ENCODE results near the gene DOK1. TPM values are rescaled to one million over a fixed set of nuclear protein-coding genes. Genes with fewer than 3 reads are reported as not detected.

DOK1 gene
- total RNA-seq, 1 experiment from 2014 or later = 3.4 TPM

DNA sequence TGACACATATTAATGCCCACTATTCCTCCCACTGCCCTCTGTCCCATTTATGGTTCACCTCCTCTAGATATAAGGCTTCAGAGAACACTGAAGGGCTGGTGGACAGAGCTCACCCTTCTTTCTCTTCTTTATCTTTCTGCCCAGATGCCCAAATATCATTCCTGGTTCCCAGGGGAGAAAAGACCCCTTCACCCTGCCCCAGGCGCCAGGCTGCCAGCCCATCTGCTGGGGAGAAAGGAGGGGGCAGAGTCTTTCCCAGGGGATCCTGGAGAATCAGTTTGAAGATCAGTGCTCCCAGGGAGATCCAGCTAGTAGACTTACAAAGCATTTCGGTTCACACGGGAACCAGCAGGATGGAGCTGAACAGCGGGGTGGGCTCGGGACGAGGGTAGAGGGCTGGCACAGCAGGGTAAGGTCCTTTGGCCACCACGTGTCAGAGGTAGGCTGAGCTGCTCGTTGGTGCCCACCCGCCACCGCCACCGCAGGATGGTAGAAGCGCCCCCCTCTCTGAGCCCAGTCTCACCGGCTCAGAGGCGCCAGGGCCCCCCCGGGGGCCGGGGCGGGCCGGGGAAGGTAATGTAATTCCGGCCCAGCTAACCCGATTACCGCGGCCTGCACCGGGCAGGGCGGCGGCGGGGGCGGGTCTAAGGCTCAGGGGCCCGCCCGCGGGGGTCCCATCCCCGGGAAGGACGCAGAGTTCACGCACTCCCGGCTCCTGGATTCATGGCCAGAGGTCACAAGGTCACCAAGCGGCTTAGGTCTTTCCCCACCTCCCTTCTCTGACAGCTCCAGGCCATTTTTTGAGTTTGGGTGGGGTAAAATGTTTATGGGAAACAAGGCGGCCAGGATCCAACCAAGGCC lies 41.5 kb upstream of the DOK1 start:
- BruUV-seq (replicated peaks) = no TSS peak
- ChIA-PET CTCF (interaction anchor here (0.8 kb wide), 1 partner anchor 40 kb away, joined by 3 read pairs; the partner anchor contains the start of gene MRPL53), POLR2A (interaction anchor here (0.7 to 1.2 kb wide), 4 partner anchors 10 to 17 kb away, joined by 3 to 4 read pairs (median 4); partner anchors contain the start of genes AUP1, DQX1 and HTRA2)
- no peaks in the 10 kb centered on the region for H3K9me3 Mint-ChIP-seq (ENCODE audit: unreplicated experiment)
- intact Hi-C loops (cut with micrococcal nuclease) = no loop called here
- peaks cover 8% of the 10 kb centered on the region for H3K4me1 Mint-ChIP-seq (ENCODE audit: insufficient read depth, unreplicated experiment)
- TF ChIP-seq, protein P1, sequence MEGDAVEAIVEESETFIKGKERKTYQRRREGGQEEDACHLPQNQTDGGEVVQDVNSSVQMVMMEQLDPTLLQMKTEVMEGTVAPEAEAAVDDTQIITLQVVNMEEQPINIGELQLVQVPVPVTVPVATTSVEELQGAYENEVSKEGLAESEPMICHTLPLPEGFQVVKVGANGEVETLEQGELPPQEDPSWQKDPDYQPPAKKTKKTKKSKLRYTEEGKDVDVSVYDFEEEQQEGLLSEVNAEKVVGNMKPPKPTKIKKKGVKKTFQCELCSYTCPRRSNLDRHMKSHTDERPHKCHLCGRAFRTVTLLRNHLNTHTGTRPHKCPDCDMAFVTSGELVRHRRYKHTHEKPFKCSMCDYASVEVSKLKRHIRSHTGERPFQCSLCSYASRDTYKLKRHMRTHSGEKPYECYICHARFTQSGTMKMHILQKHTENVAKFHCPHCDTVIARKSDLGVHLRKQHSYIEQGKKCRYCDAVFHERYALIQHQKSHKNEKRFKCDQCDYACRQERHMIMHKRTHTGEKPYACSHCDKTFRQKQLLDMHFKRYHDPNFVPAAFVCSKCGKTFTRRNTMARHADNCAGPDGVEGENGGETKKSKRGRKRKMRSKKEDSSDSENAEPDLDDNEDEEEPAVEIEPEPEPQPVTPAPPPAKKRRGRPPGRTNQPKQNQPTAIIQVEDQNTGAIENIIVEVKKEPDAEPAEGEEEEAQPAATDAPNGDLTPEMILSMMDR (IDR thresholded peaks at IDR 0.05; ENCODE audit: unreplicated experiment) = no peak
- DNase-seq (ENCODE audit: unreplicated experiment) = no peak
- H3K27me3 Mint-ChIP-seq (ENCODE audit: insufficient read depth, unreplicated experiment) = no peaks in the 10 kb centered on the region
- H3K27ac Mint-ChIP-seq (ENCODE audit: low read depth, unreplicated experiment) = no peak overlapping the region
- H3K4me3 Mint-ChIP-seq (ENCODE audit: unreplicated experiment) = no peak overlapping the region
- no peaks in the 10 kb centered on the region for H3K36me3 Mint-ChIP-seq (ENCODE audit: insufficient read depth, unreplicated experiment)

DNA sequence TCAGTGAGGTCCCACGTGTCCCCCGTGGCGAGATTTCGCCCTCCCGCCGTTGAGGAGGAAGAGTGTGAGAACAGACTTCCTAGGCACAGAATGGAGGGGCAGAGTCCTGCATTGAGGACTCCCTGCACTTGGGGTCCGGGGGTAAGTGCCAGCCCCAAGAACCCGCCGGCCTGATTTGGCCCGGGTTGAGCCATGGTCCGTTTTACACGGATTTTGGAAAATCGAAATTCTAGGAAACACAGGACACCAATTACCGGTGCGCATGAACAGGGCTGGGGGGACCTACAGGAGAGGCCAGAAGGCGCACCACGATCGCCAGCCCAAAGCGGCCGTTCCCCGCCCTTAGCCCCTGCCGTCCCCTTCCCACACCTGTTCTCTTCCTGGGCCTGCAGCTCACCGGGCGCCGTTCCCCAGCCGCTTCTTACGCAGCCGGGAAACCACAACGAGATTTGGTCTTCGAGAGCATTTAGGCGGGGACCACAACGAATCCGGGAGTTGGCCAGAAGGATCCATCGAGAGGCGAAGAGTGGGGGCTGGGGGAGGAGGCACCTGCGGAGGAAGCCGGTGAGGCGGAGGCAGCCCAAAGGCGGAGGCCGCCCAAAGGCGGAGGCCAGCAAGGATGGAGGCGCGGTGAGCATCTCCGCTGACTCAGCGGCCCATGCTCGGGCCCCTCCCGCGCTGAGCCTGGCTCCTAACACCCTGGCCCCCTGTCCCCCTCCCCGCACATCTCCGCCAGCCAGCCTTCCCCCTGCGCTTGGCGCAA lies 40.7 kb upstream of the DOK1 start:
- peaks cover 4% of the 10 kb centered on the region for H3K27me3 Mint-ChIP-seq (ENCODE audit: insufficient read depth, unreplicated experiment)
- H3K4me1 Mint-ChIP-seq (ENCODE audit: insufficient read depth, unreplicated experiment) = peaks cover under 1% of the 10 kb centered on the region
- POLR2A ChIA-PET = interaction anchor here (0.7 kb wide), 1 partner anchor 13 kb away, joined by 3 read pairs; the partner anchor contains the start of gene DQX1
- no peaks in the 10 kb centered on the region for H3K9me3 Mint-ChIP-seq (ENCODE audit: unreplicated experiment)
- TF ChIP-seq, protein P1 (IDR thresholded peaks at IDR 0.05; ENCODE audit: unreplicated experiment) = no peak
- no peak for DNase-seq (ENCODE audit: unreplicated experiment)
- no peak overlapping the region for H3K27ac Mint-ChIP-seq (ENCODE audit: low read depth, unreplicated experiment)
- CTCF ChIA-PET = no interaction called here
- intact Hi-C loops (cut with micrococcal nuclease) = no loop called here
- H3K36me3 Mint-ChIP-seq (ENCODE audit: insufficient read depth, unreplicated experiment) = no peaks in the 10 kb centered on the region
- no peak overlapping the region for H3K4me3 Mint-ChIP-seq (ENCODE audit: unreplicated experiment)
- no TSS peak for BruUV-seq (replicated peaks)

- H3K9me3 Mint-ChIP-seq (ENCODE audit: unreplicated experiment) = no peaks in the 10 kb centered on the region
- ChIA-PET CTCF (interaction anchor here (0.5 kb wide), 1 partner anchor 166 kb away, joined by 3 read pairs; no protein-coding TSS in a partner anchor), POLR2A (no interaction called here)
- BruUV-seq (replicated peaks) = no TSS peak
- no peaks in the 10 kb centered on the region for H3K4me1 Mint-ChIP-seq (ENCODE audit: insufficient read depth, unreplicated experiment)
- no peaks in the 10 kb centered on the region for H3K36me3 Mint-ChIP-seq (ENCODE audit: insufficient read depth, unreplicated experiment)
- H3K27me3 Mint-ChIP-seq (ENCODE audit: insufficient read depth, unreplicated experiment) = peaks cover 11% of the 10 kb centered on the region
- no peak within 1 kb of the TSS for H3K27ac Mint-ChIP-seq (ENCODE audit: low read depth, unreplicated experiment)
- intact Hi-C loops (cut with micrococcal nuclease) = no loop called here
- TF ChIP-seq, protein P1 (IDR thresholded peaks at IDR 0.05; ENCODE audit: unreplicated experiment) = no peak
- DNase-seq (ENCODE audit: unreplicated experiment) = no peak
- H3K4me3 Mint-ChIP-seq (ENCODE audit: unreplicated experiment) = no peak within 1 kb of the TSS
Observed at GRCh38 chr2:74514368-74515270, 39.9 kb upstream of the DOK1 start, which contains the start of gene TLX2. Gene TLX2, plus strand, starts transcription at chr2:74514450. Its CDS starts 357 bp downstream, at chr2:74514807.
